Heart left ventricle (tissue), 16 donors: ENCODE measurements around the gene RMDN3. TPM values are rescaled to one million over a fixed set of nuclear protein-coding genes. Genes with fewer than 3 reads are reported as not detected.

Source experiments
- ATAC-seq, 4 donors: fragments of 200-7000 bp; cut with Tn5 transposase; one replicate each; pipeline ENCODE4 v1.9.1; 2020 to 2022; ENCODE audit warnings: moderate library complexity in 4 of 4, mild to moderate bottlenecking in 3 of 4, moderate number of reproducible peaks in 1 of 4
- DNase-seq, 5 donors: peaks; one replicate each; pipeline ENCODE4 v3.0.0-alpha.2; 2020
- H3K27ac ChIP-seq, 12 donors: fragments of 200-600 bp; sonication (generic) in 4 of 12; one replicate each; pipeline versions ENCODE4 v1.5.0 to v1.8.0; 2016 to 2022; ENCODE audit warnings: mild to moderate bottlenecking in 2 of 12
- H3K27me3 ChIP-seq, 9 donors: fragments of 200-600 bp; sonication (generic) in 2 of 9; one replicate each; pipeline versions ENCODE4 v1.5.1 to v1.8.0; 2016 to 2022; ENCODE audit warnings: mild to moderate bottlenecking in 3 of 9
- H3K36me3 ChIP-seq, 9 donors: fragments of 200-600 bp; sonication (generic) in 2 of 9; one replicate each; pipeline versions ENCODE4 v1.5.0 to v1.8.0; 2018 to 2022; ENCODE audit warnings: mild to moderate bottlenecking in 2 of 9
- H3K4me1 ChIP-seq, 12 donors: fragments of 200-600 bp; sonication (generic) in 4 of 12; one replicate each; pipeline versions ENCODE4 v1.5.0 to v1.8.0; 2016 to 2022; ENCODE audit warnings: mild to moderate bottlenecking in 3 of 12
- H3K4me3 ChIP-seq, 12 donors: fragments of 200-600 bp; sonication (generic) in 4 of 12; one replicate each; pipeline versions ENCODE4 v1.5.0 to v1.8.0; 2017 to 2022; ENCODE audit warnings: mild to moderate bottlenecking in 9 of 12, moderate library complexity in 4 of 12
- H3K9me3 ChIP-seq, 12 donors: fragments of 200-600 bp; sonication (generic) in 4 of 12; one replicate each; pipeline versions ENCODE4 v1.5.0 to v1.8.0; 2016 to 2022; ENCODE audit warnings: mild to moderate bottlenecking in 1 of 12
- CTCF ChIP-seq, 12 donors: fragments of 200-600 bp; sonication (generic) in 4 of 12; IDR thresholded peaks; one replicate each; pipeline versions ENCODE4 v1.5.0 to v1.8.0; 2018 to 2022; ENCODE audit warnings: antibody characterized with exemption in 12 of 12, mild to moderate bottlenecking in 5 of 12
- POLR2A ChIP-seq, 2 donors: fragments of 450-650 bp; IDR thresholded peaks; one replicate each; pipeline ENCODE4 v1.6.1; 2017; ENCODE audit warnings: antibody characterized with exemption in 2 of 2, mild to moderate bottlenecking in 2 of 2, moderate library complexity in 2 of 2
- WGBS, 4 donors: extraction: QIAGEN DNeasy Blood & Tissue Kit in 2 of 4; methylation state at CpG; one replicate each; pipeline versions ENCODE4 v1.1.5 to v1.1.7; 2013 to 2018; 5-methylcytosine and 5-hydroxymethylcytosine counted together
- intact Hi-C, 10 donors: fragments of 100-400 bp; cut with DNase I; formaldehyde crosslinking; loops; one replicate each; pipeline versions ENCODE4 v1.11.1 to v1.14.2; 2022
- polyA plus RNA-seq, 2 donors: library from polyadenylated mRNA; stranded (reverse); fragments of 200-250 nt; gene quantifications; one replicate each; pipeline ENCODE4 v1.2.3, GENCODE V29; 2013
- total RNA-seq, 9 donors: library from RNA; depleted of rRNA in 2 of 9; stranded (reverse); fragments of >200 nt in 2 of 9; fragmentation: NEBNext Ultra II Directional in 3 of 9; extraction: Animal tissue kit (Norgen Biotek cat#: 25700) in 3 of 9; gene quantifications; one replicate each; pipeline versions ENCODE4 v1.1.0 to v1.2.4, GENCODE V29; 2016 to 2023
- donor health status: ischemic (EF 13 %, LVEDD 7.1; RV severe dilation, severe dysfunction).
- donor health status: healthy with polysubstance abuse.
- donor health status: DM: no; HTN: yes; CAD: no.
- donor health status: DM: no; HTN: no; CAD: no.
- donor health status: ischemic (EF 25% LVEDD 6.9; RV normal size, moderate dysfunction).
- donor health status: ischemic (EF 25% LVEDD 5.7; RV mildly dilated, moderate dysfunction).
- donor health status: healthy.
- donor health status: DM: yes; HTN: yes; CAD: no.
- donor health status: ischemic (EF 35%, LVEDD 5.7; RV mildly dilated, moderate dysfunction).
- donor health status: nonischemic (EF 11% LVEDD 7.7; RV severe dilation, severe dysfunction).
- donor health status: DM: yes; HTN: yes; CAD: no.
- donor health status: PGD.
- donor health status: ischemic (EF 29% LVEDD 5.4; RV normal size, mild dysfunction).
- donor health status: nonischemic (EF 23%, LVEDD 6.1; RV moderate dilation, normal function).

The RMDN3 gene
- total and polyA plus RNA-seq, 11 donors, result 12.0 to 26.2 (median 18.5) TPM

GRCh38 chr15:40799523-40799922 lies 44.5 kb upstream of the RMDN3 start:
- Histone ChIP-seq H3K4me3 (no peak overlapping the region), H3K36me3 (peaks cover 0 to 17% (median 4%) of the 10 kb centered on the region in 9 donors), H3K9me3 (no peaks in the 10 kb centered on the region), H3K4me1 (peaks cover 0 to 27% (median 12%) of the 10 kb centered on the region in 12 donors), H3K27me3 (no peaks in the 10 kb centered on the region), H3K27ac (no peak overlapping the region)
- DNase-seq (no peak), ATAC-seq (no peak)
- intact Hi-C loops, result no loop called here
- TF ChIP-seq CTCF (IDR thresholded peaks at IDR 0.05) (no peak), POLR2A (IDR thresholded peaks at IDR 0.05) (no peak)
- 69 to 94% (median 88%) methylated on average over 3 of the region's 3 CpGs for WGBS, 4 donors

GRCh38 chr15:40796512-40796911 lies 41.5 kb upstream of the RMDN3 start:
- H3K27ac ChIP-seq, result no peak overlapping the region
- H3K4me3 ChIP-seq, result no peak overlapping the region
- H3K4me1 ChIP-seq, result peaks cover 0 to 40% (median 7%) of the 10 kb centered on the region in 12 donors
- ATAC-seq (no peak), DNase-seq (no peak)
- no peaks in the 10 kb centered on the region for H3K27me3 ChIP-seq
- TF ChIP-seq POLR2A (IDR thresholded peaks at IDR 0.05) (no peak), CTCF (IDR thresholded peaks at IDR 0.05) (no peak)
- intact Hi-C loops, result no loop called here
- 93 to 95% (median 94%) methylated on average over 5 of the region's 5 CpGs for WGBS, 4 donors
- peaks cover 0 to 28% (median 11%) of the 10 kb centered on the region in 9 donors for H3K36me3 ChIP-seq
- no peaks in the 10 kb centered on the region for H3K9me3 ChIP-seq

- ATAC-seq, result no peak
- peaks cover 0 to 40% (median 7%) of the 10 kb centered on the region in 12 donors for H3K4me1 ChIP-seq
- WGBS, 4 donors, result 59 to 74% (median 64%) methylated on average over 2 of the region's 2 CpGs
- no peaks in the 10 kb centered on the region for H3K9me3 ChIP-seq
- intact Hi-C loops, result no loop called here
- H3K4me3 ChIP-seq, result no peak overlapping the region
- TF ChIP-seq CTCF (IDR thresholded peaks at IDR 0.05) (no peak), POLR2A (IDR thresholded peaks at IDR 0.05) (no peak)
- no peak for DNase-seq
- H3K27ac ChIP-seq, result no peak overlapping the region
- no peaks in the 10 kb centered on the region for H3K27me3 ChIP-seq
- peaks cover 0 to 32% (median 16%) of the 10 kb centered on the region in 9 donors for H3K36me3 ChIP-seq
Observed at GRCh38 chr15:40796041-40796440, 41.0 kb upstream of the RMDN3 start.

DNA sequence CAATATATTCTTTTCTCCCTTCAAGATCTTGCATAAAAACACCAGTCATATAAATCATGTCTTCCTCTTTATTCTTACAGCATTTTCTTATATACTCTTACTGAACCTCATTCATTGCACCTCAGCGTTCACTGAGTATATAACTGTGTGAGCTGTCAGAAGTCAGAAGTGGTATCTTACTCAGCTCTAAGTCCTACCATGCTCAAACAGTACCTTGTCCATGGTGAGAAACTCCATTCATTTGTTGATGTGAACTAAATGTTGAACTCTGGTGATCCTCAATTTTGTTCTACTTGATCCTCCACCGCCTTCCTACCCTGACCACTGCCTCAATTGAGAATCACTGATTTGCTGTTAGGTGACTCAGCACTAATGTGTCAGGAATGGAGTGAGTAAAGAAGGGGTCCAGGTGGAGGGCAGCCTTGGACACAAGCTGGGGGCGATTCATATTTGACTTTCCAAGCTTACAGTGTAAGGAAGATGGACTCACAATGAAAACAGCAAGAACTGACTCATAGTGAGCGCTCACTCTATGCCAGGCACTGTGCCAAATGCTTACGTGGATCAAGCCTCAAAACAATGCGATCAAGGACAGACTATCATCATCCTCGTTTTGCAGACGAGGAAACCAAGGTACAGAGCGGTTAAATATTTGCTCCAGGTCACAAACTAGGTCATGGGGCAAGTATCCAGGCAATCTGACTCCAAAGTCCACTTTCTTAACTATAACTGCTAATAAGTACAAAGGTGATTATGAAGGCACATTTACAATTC lies 38.3 kb upstream of the RMDN3 start:
- Histone ChIP-seq H3K27me3 (no peaks in the 10 kb centered on the region), H3K27ac (no peak overlapping the region), H3K36me3 (peaks cover 0 to 28% (median 16%) of the 10 kb centered on the region in 9 donors), H3K4me1 (peaks cover 0 to 49% (median 7%) of the 10 kb centered on the region in 12 donors), H3K9me3 (no peaks in the 10 kb centered on the region), H3K4me3 (no peak overlapping the region)
- ATAC-seq (peak in 3 of 4 donors; percentile 50 to 62 (median 59)), DNase-seq (peak in 1 of 5 donors; percentile 48)
- intact Hi-C loops, result no loop called here
- TF ChIP-seq CTCF (IDR thresholded peaks at IDR 0.05), result no peak
- no peak for TF ChIP-seq POLR2A (IDR thresholded peaks at IDR 0.05)
- WGBS, 4 donors, result 62 to 69% (median 65%) methylated on average over 9 of the region's 9 CpGs
